Measurements from ENCODE around the gene P2RX4.
A peak's percentile ranks its signal among the peaks of the same experiment; 100 is the strongest.
"Not testable (repeated sequence)": the region's sequence is repeated elsewhere in the genome, so short reads cannot be mapped to it uniquely, and the experiment has no call there.

The P2RX4 gene

DNA sequence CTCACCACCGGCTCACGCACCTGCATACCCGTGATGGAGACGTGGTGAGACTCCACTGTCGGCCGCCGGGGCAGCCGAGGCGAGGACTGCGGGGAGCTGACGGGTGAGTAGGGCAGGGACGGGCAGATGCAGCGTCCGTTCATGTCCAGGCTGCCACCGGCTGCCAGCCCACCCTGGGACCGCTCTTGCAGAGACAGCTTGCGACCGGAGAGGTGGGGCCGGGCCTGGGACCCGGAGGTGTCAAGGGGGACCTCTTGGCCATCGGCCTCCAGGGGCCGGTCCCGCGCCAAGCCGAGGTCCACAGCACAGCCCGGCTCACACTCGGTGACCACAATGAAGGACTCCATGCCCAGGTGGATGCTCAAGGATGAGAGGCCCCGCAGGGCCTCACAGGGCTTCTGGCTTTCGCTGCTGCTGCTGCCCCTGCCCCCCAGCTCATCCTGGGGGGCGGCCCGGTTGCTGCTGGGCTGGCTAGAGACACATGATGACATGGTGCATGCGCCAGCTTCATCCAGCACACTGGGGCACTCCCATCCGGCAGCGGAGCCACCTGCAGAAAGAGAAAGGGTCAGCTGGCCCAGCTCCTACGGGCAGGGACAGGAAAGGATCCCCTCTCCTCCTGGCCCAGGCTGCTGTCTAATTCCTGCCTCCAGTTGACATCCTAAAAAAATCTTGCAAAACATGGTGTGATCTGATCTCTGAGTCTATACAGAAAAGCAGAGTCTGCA is 64.3 kb downstream of the P2RX4 start:
- DNase-seq (ENCODE audit: low read depth, low spot score), result no peak

DNA sequence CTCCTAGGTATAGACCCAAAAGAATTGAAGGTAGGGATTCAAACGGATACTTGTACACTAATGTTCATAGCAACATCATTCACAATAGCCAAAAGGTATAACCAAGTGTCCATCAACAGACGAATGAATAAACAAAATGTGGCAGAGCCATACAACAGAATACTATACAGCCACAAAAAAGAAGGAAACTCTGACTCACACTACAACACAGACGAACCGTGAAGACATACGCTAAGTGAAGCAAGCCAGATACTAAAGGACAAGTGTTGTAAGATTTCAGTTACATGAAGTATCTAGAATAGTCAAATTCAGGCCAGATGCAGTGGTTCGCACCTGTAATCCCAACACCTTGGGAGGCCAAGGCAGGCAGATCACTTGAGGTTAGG is 67.4 kb downstream of the P2RX4 start:
- DNase-seq (ENCODE audit: low read depth, low spot score), result no peak

DNA sequence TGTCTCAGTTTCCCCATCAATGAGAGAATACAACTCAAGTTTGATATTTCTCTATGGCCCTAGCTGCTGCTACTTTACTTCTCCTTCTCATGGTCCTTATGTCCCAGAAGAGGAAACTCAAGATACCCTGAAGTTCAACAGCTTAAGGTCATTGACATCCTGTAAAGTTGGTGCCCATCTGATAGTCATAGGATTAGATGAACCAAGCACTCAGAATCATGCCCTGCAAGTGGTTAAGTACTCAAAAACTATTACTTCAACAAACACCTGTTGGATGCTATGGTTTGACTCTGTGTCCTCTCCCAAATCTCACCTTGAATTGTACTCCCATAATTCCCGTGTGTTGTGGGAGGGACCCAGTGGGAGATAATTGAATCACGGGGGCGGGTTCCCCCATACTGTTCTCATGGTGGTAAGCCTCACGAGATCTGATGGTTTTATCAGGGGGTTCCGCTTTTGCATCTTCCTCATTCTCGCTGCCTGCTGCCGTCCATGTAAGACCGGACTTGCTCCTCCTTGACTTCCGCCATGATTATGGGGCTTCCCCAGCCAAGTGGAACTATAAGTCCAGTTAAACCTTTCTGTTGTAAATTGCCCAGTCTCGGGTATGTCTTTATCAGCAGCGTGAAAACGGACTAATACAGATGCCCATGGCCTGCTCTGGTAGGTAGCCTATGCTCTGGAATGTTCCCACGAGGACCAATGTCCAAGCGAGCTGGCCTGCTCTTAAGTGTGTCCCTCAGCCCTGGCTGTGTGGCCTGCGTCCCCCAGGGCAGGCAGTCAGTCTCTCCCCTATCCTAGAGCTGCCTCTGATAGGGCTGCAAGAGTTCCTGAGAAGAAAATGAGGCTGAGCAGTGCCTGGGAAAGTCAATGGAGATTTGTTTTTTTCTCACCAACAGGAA is 68.5 kb downstream of the P2RX4 start:
- DNase-seq (ENCODE audit: low read depth, low spot score), result no peak

DNA sequence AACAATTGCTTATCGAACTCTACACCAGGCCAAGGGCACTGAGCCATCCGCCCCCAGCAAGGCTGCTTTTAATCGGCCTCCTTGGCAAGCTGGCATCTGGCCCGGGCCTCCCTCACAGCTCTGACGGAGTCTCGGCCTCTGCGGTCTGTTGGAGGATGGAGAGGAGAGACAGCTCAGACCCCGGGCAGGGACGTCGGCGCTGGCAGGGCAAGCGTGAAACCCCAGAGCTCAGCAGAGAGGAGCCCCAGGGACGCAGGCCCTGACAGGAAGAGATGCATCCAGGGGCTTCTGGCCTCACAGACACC is 69.1 kb downstream of the P2RX4 start:
- DNase-seq (ENCODE audit: low read depth, low spot score), result peak; percentile 87

DNA sequence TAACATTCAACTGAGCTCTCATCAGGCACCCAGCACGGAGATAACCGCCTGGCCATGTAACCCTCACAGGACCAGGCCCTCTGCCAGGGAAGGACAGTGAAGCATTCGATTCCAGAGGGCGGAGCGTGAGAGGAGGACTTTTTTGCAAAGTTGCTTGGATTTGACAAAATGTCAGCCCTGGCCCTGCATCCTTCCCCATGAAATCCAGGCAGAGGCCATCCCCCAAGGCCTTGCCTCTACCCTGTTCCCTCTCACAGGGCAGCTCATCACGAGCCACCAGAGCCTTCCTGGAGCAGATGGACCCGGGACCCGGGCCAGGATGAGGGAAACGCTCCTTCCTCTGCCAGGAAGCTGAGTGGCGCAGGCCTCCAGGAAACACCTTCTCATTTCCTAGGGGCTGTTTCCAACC is 69.6 kb downstream of the P2RX4 start:
- peak; percentile 31 for DNase-seq (ENCODE audit: low read depth, low spot score)

DNA sequence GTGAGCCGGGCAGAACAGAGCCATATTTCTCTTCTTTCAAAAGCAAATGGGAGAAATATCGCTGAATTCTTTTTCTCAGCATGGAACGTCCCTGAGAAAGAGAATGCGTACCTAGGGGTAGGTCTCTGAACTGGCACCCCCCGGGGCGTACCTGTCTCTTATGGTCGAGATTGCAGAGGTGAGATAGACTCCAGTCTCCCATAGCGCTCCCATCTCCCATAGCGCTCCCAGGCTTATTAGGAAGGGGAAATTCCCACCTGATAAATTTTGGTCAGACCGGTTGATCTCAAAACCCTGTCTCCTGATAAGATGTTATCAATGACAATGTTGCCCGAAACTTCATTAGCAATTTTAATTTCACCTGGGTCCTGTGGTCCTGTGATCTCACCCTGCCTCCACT is 70.6 kb downstream of the P2RX4 start:
- not testable (repeated sequence) for DNase-seq (ENCODE audit: low read depth, low spot score)

DNA sequence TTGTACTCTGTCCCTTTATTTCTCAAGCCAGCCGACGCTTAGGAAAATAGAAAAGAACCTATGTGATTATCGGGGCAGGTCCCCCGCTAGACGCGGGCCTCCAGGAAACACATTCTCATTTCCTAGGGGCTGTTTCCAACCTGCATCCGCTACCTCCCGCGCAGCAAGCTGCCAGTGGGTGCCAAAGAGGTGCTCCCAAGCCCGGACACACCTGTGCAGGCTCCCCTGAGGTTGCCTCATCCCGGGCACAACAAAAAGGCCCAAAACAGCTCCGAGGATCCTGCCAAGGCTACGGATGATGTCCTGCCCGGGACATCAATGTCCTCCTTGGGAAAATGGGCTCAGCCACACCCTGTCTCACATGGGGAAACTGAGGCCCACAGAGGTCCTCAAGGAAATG is 71.2 kb downstream of the P2RX4 start:
- DNase-seq (ENCODE audit: low read depth, low spot score), result not testable (repeated sequence)

DNA sequence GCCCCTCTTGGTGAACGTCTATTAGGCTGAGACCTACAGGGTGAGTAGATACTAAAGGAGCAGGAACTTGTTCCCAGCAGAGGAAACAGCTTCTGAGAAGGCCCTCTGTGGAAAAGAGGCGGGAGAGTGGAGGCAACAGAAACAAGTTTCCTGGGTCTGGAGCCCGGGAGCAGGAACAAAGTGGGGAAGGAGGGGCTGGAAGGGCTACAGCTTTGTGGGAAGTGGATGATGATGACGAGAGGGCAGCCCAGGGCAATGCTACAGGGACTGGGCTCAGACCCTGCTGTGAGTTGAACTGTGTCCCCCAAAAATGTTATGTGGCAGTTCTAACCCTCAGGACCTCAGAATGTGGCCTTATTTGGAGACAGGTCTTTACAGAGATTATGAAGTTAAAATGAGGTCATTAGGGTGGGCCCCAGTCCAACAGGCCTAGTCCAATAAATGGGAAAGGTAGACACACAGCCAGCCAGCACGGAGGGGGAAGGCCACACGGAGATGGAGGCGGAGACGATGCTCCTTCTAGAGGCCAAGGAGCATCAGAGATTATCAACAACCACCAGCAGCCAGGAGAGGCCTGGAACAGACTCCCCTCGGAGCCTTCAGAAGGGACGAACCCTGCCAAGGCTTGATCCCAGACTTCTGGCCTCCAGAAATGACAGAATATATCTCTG is 72.3 kb downstream of the P2RX4 start:
- DNase-seq (ENCODE audit: low read depth, low spot score), result no peak

DNA sequence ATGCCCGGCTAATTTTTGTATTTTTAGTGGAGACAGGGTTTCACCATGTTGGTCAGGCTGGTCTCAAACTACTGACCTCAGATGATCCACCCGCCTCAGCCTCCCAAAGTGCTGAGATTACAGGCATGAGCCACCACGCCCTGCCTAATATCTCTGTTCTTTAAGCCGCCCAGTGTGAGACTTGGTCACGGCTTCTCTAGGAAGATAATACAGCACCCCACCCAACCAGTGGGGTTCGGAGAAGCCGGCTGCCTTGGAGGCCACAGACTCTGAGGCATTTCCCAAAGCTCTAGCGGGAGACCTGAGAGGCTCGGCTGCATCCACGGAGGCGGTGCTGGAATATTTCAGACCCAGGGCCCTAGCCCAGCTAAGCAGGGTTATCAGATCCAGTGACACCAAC is 73.0 kb downstream of the P2RX4 start:
- not testable (repeated sequence) for DNase-seq (ENCODE audit: low read depth, low spot score)

DNA sequence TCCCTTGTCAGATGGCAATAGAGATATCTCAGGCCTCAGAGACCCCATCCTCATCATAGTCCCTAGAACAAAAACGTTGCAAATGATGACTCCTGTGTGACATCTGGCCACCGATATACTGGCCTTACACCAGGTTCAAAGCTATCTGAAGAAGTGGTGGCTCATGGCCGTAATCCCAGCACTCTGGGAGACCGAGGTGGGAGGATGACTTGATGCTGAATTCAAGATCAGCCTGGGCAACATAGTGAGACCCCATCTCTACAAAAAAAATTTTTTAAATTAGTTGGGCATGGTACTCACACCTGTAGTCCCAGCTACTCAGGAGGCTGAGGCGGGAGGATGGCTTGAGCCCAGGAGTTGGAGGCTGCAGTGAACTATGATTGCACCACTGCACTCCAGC is 73.5 kb downstream of the P2RX4 start:
- DNase-seq (ENCODE audit: low read depth, low spot score), result no peak

All from astrocyte of the hippocampus (primary cell).